KMS-11 (cell line): ENCODE data around the gene EHD1.

Source experiments
- H2AFZ ChIP-seq: fragments of 200-600 bp; sonication (generic); 2 replicates; pipeline ENCODE4 v1.6.1; 2016; ENCODE audit warnings: antibody characterized with exemption, mixed run types, low read depth
- H3K27ac ChIP-seq: fragments of 200-600 bp; sonication (generic); 2 replicates; pipeline ENCODE4 v1.6.1; 2016; ENCODE audit warnings: mild to moderate bottlenecking, mixed run types
- H3K27me3 ChIP-seq: fragments of 200-600 bp; sonication (generic); 2 replicates; pipeline ENCODE4 v1.6.1; 2017; ENCODE audit warnings: mild to moderate bottlenecking, low read depth, mixed run types, moderate library complexity; ENCODE audit not compliant: insufficient read depth
- H3K36me3 ChIP-seq: fragments of 200-600 bp; sonication (generic); 2 replicates; pipeline ENCODE4 v1.6.1; 2017; ENCODE audit warnings: mild to moderate bottlenecking, mixed run types; ENCODE audit not compliant: insufficient read depth
- H3K4me1 ChIP-seq: fragments of 200-600 bp; sonication (generic); 2 replicates; pipeline ENCODE4 v1.6.1; 2016; ENCODE audit warnings: mild to moderate bottlenecking, low read depth, mixed run types; ENCODE audit not compliant: poor library complexity, severe bottlenecking
- H3K4me2 ChIP-seq: fragments of 200-600 bp; sonication (generic); 2 replicates; pipeline ENCODE4 v1.7.0; 2016; ENCODE audit warnings: mild to moderate bottlenecking, mixed run types
- H3K4me3 ChIP-seq: fragments of 200-600 bp; sonication (generic); IDR thresholded peaks from 2 replicates; pipeline ENCODE4 v1.6.1; 2017; ENCODE audit warnings: low read depth, low read length, mixed read lengths; ENCODE audit not compliant: insufficient read depth
- H3K79me2 ChIP-seq: fragments of 200-600 bp; sonication (generic); 2 replicates; pipeline ENCODE4 v1.6.1; 2016; ENCODE audit warnings: low read depth, mixed run types; ENCODE audit not compliant: insufficient read depth
- H3K9ac ChIP-seq: fragments of 200-600 bp; sonication (generic); 2 replicates; pipeline ENCODE4 v1.6.1; 2016; ENCODE audit warnings: mild to moderate bottlenecking, mixed run types
- H4K20me1 ChIP-seq: fragments of 200-600 bp; sonication (generic); 2 replicates; pipeline ENCODE4 v1.6.1; 2016; ENCODE audit warnings: mild to moderate bottlenecking, mixed run types; ENCODE audit not compliant: insufficient read depth
- TF ChIP-seq, protein P1 (sequence below): fragments of 200-600 bp; sonication (generic); conservative IDR thresholded peaks from 2 replicates; pipeline ENCODE4 v1.6.1; 2017; ENCODE audit warnings: low read depth, mild to moderate bottlenecking, antibody characterized with exemption, low read length, moderate library complexity, mixed read lengths

Gene EHD1

DNA sequence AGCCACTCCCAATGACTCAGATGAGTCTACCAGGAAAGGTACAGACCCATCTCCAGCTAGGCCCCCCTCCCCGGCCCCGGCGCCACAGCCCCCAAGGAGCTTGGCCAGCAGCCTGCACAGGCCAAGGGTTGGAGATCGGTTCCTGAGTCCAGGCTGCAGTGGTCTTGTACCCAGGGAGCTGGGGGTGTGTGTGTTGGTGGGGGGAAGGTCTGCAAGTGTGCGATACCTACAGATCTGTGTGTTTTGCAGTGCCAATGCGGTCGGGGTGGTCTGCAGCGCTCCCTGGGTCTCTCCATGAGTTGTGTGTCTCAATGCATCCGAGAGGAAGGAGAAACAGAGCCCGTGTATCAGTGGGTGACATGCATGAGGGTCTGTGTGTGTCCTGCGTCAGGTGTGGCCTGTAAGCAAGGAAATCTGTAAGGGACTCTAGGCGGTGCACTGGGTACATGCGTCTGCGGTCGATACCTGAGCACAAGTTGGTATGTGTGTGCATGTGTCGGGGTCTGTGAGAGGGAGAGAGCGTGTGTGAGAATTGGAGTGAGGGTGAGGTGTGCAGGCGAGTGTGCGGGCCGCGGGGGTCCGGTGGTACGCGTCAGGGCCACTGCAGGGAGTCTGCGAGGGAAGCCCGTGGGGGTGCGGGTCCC is 34.6 kb downstream of the EHD1 start:
- TF ChIP-seq, protein P1, sequence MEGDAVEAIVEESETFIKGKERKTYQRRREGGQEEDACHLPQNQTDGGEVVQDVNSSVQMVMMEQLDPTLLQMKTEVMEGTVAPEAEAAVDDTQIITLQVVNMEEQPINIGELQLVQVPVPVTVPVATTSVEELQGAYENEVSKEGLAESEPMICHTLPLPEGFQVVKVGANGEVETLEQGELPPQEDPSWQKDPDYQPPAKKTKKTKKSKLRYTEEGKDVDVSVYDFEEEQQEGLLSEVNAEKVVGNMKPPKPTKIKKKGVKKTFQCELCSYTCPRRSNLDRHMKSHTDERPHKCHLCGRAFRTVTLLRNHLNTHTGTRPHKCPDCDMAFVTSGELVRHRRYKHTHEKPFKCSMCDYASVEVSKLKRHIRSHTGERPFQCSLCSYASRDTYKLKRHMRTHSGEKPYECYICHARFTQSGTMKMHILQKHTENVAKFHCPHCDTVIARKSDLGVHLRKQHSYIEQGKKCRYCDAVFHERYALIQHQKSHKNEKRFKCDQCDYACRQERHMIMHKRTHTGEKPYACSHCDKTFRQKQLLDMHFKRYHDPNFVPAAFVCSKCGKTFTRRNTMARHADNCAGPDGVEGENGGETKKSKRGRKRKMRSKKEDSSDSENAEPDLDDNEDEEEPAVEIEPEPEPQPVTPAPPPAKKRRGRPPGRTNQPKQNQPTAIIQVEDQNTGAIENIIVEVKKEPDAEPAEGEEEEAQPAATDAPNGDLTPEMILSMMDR: no peak; the same call in none of the 2 replicates
- Histone ChIP-seq H2AFZ (peak overlapping the region; percentile 52; the same call in 1 of the 2 replicates), H3K27ac (no peak overlapping the region), H3K36me3 (no peaks in the 10 kb centered on the region), H3K4me2 (peak overlapping the region; percentile 42; the same call in 1 of the 2 replicates), H4K20me1 (no peaks in the 10 kb centered on the region), H3K4me3 (no peak overlapping the region), H3K4me1 (peaks cover 21% of the 10 kb centered on the region), H3K79me2 (no peaks in the 10 kb centered on the region), H3K9ac (no peak overlapping the region; the same call in 1 of the 2 replicates), H3K27me3 (no peaks in the 10 kb centered on the region)

GRCh38 chr11:64842851-64843685 is 35.4 kb downstream of the EHD1 start:
- peaks cover 14% of the 10 kb centered on the region for H3K4me1 ChIP-seq
- H3K4me2 ChIP-seq: no peak overlapping the region
- H3K4me3 ChIP-seq: no peak overlapping the region
- H3K27ac ChIP-seq: no peak overlapping the region
- no peak overlapping the region for H2AFZ ChIP-seq
- H3K9ac ChIP-seq: no peak overlapping the region
- H3K36me3 ChIP-seq: no peaks in the 10 kb centered on the region
- TF ChIP-seq, protein P1: no peak
- no peaks in the 10 kb centered on the region for H3K79me2 ChIP-seq
- H4K20me1 ChIP-seq: no peaks in the 10 kb centered on the region
- H3K27me3 ChIP-seq: no peaks in the 10 kb centered on the region

DNA sequence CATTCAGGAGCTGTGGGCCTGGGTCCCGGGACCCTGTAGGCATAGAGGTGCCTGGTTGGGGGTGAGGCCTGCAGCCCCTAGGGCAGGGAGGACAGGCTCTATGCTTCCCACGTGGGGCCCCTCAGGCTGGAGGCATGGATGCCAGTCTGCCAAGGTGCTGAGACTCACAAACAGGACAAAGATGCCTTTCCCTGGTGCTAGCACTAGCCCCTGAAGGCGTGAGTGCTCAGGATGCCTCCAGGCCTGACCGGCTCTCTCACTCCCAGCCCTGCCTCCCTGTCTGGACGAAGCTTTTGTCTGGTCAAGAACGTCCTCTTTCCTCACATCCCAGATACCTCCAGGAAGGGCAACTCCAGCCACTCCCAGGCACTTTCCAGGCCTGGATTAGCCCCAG is 36.1 kb downstream of the EHD1 start:
- TF ChIP-seq, protein P1: no peak
- Histone ChIP-seq H3K27me3 (no peaks in the 10 kb centered on the region), H3K4me1 (peaks cover 7% of the 10 kb centered on the region), H3K4me2 (no peak overlapping the region), H3K4me3 (no peak overlapping the region), H4K20me1 (no peaks in the 10 kb centered on the region), H3K36me3 (no peaks in the 10 kb centered on the region), H3K9ac (no peak overlapping the region), H3K27ac (no peak overlapping the region), H2AFZ (no peak overlapping the region), H3K79me2 (no peaks in the 10 kb centered on the region)

DNA sequence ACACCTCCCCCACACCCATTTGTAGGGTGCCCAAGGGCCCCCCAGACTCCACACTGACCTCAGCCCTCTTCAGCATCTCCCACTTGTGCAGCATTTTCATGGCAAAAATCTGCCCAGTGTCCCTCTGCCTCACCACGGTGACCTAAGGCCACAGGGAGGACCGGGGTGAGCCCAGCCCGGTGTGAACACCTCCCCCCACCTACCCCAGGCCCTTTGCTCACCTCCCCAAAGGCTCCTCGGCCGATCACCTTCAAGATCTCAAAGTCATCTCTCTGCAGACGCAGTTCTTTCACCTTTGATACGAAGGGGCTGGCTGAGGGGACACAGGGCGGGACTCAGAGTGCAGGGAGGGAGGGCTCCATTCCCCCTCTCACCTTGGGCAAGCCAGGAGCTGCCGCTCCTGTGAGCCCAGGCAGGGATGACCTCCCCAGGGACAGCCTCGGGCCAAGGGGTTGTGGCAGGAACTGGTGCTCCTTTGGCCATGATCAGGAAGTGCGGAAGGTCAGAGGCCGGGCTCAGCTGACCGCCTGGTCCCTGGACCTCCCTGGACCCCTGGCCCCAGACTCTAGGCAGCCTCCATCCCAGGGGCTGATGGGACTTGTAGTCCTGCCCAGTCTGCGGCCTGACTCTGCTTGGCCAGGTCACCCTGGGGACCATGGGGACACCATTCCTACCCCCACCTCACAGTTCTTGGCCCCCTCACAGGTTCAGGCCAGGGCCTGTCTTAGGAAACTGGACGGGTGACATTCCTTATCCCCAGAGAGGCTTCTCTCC is 36.6 kb downstream of the EHD1 start:
- no peak overlapping the region for H2AFZ ChIP-seq
- no peaks in the 10 kb centered on the region for H4K20me1 ChIP-seq
- no peak overlapping the region for H3K4me2 ChIP-seq
- TF ChIP-seq, protein P1: no peak
- H3K36me3 ChIP-seq: no peaks in the 10 kb centered on the region
- peaks cover 1% of the 10 kb centered on the region for H3K4me1 ChIP-seq
- H3K27me3 ChIP-seq: no peaks in the 10 kb centered on the region
- H3K4me3 ChIP-seq: no peak overlapping the region
- no peaks in the 10 kb centered on the region for H3K79me2 ChIP-seq
- H3K9ac ChIP-seq: no peak overlapping the region
- H3K27ac ChIP-seq: no peak overlapping the region
